Measurements from ENCODE around the gene DHX16. TPM values are rescaled to one million over a fixed set of nuclear protein-coding genes. Genes with fewer than 3 reads are reported as not detected.
A peak's percentile ranks its signal among the peaks of the same experiment; 100 is the strongest.

The DHX16 gene
- total and polyA plus RNA-seq, 2 of the 4 experiments (the other 2 are of a cell fraction) = 47.9 to 48.4 TPM

DNA sequence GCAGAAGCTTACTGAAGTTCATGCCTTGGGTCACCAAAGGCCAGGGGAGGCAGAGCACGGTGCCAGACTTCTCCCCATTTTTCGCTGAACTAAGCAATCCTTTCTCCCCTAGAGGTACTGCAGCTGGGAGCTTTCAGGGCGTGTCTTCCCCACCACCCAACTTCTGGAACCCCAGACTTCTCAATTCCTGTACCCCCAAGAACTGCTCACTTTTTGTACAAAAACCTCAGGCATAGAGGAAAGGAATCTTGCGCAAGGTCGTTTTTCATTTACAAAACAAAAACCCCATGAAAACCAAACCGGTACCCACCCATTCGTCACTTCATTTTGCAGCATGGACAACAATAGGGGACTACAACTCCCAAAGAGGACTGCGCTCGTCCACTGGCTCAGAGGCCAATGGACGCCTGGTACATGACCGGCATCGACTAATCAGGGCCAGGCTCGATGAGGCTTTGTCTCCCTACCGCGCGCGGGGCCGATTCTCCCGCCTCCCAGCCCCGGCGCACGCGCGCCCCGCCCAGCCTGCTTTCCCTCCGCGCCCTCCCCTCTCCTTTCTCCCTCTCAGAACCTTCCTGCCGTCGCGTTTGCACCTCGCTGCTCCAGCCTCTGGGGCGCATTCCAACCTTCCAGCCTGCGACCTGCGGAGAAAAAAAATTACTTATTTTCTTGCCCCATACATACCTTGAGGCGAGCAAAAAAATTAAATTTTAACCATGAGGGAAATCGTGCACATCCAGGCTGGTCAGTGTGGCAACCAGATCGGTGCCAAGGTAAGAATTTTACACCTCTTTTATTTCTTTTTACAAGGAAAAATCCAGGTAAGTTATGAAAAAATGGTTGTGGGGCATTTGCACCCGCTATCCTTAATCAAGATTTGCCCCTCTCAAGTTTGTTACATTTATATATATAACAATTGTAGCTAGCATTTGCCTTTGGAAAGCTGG is 47.3 kb upstream of the DHX16 start, which contains the start of gene TUBB:
Gene TUBB (plus strand): TSS at position 562 of the 947 bp plus-strand sequence. CDS start 155 bp downstream, at position 717.
- DNase-seq (peak; percentile 97), ATAC-seq (ENCODE audit: low read depth) (peak; percentile 71)
- peak within 1 kb of the TSS; percentile 97 for H3K9ac ChIP-seq (ENCODE audit: low read depth, low read length)
- H4K20me1 ChIP-seq (ENCODE audit: insufficient read depth, low read length) = peaks cover 37% of the 10 kb centered on the region
- H3K36me3 ChIP-seq (ENCODE audit: control insufficient read depth, insufficient read depth, low read length) = peaks cover 29% of the 10 kb centered on the region
- ChIA-PET CTCF (interaction anchor here (0.6 kb wide), 1 partner anchor 88 kb away, joined by 7 read pairs; no protein-coding TSS in a partner anchor), POLR2A (ENCODE audit: unreplicated experiment) (interaction anchor here (0.6 to 1.3 kb wide), 3 partner anchors 37 to 1357 kb away, joined by 4 to 6 read pairs (median 6); no protein-coding TSS in a partner anchor)
- no TSS peak for BruUV-seq (replicated peaks)
- peak within 1 kb of the TSS; percentile 97 for H4K91ac ChIP-seq (ENCODE audit: insufficient read depth, low read depth, low read length)
- peaks cover 5% of the 10 kb centered on the region for H3K9me1 ChIP-seq (ENCODE audit: insufficient read depth, low read length)
- peak within 1 kb of the TSS; percentile 93 for H4K5ac ChIP-seq (ENCODE audit: low read depth, low read length)
- peak within 1 kb of the TSS; percentile 68 for H3K4me3 ChIP-seq (ENCODE audit: insufficient read depth, low read depth, low read length)
- peak within 1 kb of the TSS; percentile 88 for H2BK120ac ChIP-seq (ENCODE audit: low read depth, low read length)
- in situ Hi-C loops (cut with MboI; ENCODE audit: low sequenced_read_pairs) (loop anchor here (5.0 kb wide), 1 partner anchor 38 kb away; no protein-coding TSS in a partner anchor), dilution Hi-C loops (cut with HindIII; ENCODE audit: low sequenced_read_pairs, unreplicated experiment) (no loop called here), intact Hi-C loops (cut with micrococcal nuclease) (loop anchor here (2.0 kb wide), 1 partner anchor 103 kb away; the partner anchor contains the start of genes MRPS18B and PPP1R10)
- H2BK5ac ChIP-seq (ENCODE audit: low read depth, low read length, poor library complexity, severe bottlenecking) = peak within 1 kb of the TSS; percentile 91
- H3K27me3 ChIP-seq (ENCODE audit: control insufficient read depth, insufficient read depth, low read length) = no peaks in the 10 kb centered on the region
- peak within 1 kb of the TSS; percentile 98 for H3K14ac ChIP-seq (replicated peaks; ENCODE audit: low read depth, low read length)
- WGBS, 2 experiments (ENCODE audit: extremely low coverage in 2 of 2, insufficient read length in 1 of 2) = 0% methylated on average over 12 of the region's 38 CpGs; no CpG with 5 or more reads in 1 of the 2 experiments
- no peaks in the 10 kb centered on the region for H3K9me3 ChIP-seq (ENCODE audit: control insufficient read depth, insufficient read depth, low read length)
- H4K8ac ChIP-seq (ENCODE audit: low read depth in 2 of 2, low read length in 2 of 2) = peak within 1 kb of the TSS; percentile 93 to 96
- H3K18ac ChIP-seq (ENCODE audit: low read depth, low read length) = peak within 1 kb of the TSS; percentile 65
- peak within 1 kb of the TSS; percentile 83; the same call in 2 of the 3 replicates for H2BK15ac ChIP-seq (ENCODE audit: low read depth, low read length)
- H2BK20ac ChIP-seq (ENCODE audit: low read depth, low read length) = peak within 1 kb of the TSS; percentile 65
- H3K56ac ChIP-seq (ENCODE audit: extremely low read depth, insufficient read depth, low read length) = peak within 1 kb of the TSS; percentile 100
- peak within 1 kb of the TSS; percentile 85 for H3K23ac ChIP-seq (ENCODE audit: low read depth, low read length)
- peaks cover 4% of the 10 kb centered on the region for H3K4me1 ChIP-seq (ENCODE audit: control insufficient read depth, insufficient read depth, low read length)
- H2AK9ac ChIP-seq (replicated peaks; ENCODE audit: low read depth, low read length, poor library complexity) = peak within 1 kb of the TSS; percentile 99
- peak within 1 kb of the TSS; percentile 96 for H2AK5ac ChIP-seq (ENCODE audit: low read depth, low read length)
- H3K79me1 ChIP-seq (ENCODE audit: low read depth in 1 of 2, low read length in 2 of 2) = peaks cover 18 to 39% of the 10 kb centered on the region in 2 experiments
- H2AFZ ChIP-seq (replicated peaks; ENCODE audit: low read length, poor library complexity) = peak within 1 kb of the TSS; percentile 51
- H3K4ac ChIP-seq (ENCODE audit: low read depth, low read length) = peak within 1 kb of the TSS; percentile 97
- peak within 1 kb of the TSS; percentile 95 for H3K4me2 ChIP-seq (ENCODE audit: low read depth, low read length)
- H3K27ac ChIP-seq (ENCODE audit: insufficient read depth, low read length) = peak within 1 kb of the TSS; percentile 98
- TF ChIP-seq, protein P1, sequence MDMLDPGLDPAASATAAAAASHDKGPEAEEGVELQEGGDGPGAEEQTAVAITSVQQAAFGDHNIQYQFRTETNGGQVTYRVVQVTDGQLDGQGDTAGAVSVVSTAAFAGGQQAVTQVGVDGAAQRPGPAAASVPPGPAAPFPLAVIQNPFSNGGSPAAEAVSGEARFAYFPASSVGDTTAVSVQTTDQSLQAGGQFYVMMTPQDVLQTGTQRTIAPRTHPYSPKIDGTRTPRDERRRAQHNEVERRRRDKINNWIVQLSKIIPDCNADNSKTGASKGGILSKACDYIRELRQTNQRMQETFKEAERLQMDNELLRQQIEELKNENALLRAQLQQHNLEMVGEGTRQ (IDR thresholded peaks at IDR 0.05; ENCODE audit: low read depth, low read length) = peak; percentile 77
- TF ChIP-seq RAD21 (IDR thresholded peaks at IDR 0.05; ENCODE audit: low read length) (no peak), SMC3 (IDR thresholded peaks at IDR 0.05; ENCODE audit: low read depth, low read length) (no peak), RCOR1 (IDR thresholded peaks at IDR 0.05; ENCODE audit: insufficient replicate concordance, low read length) (no peak), BHLHE40 (IDR thresholded peaks at IDR 0.05; ENCODE audit: low read depth, low read length) (peak; percentile 32; the same call in 1 of the 2 replicates), RFX5 (IDR thresholded peaks at IDR 0.05; ENCODE audit: low read depth, low read length) (no peak; the same call in 1 of the 2 replicates), NFE2L2 (IDR thresholded peaks at IDR 0.05; ENCODE audit: low read depth, low read length) (no peak), FOS (IDR thresholded peaks at IDR 0.05; ENCODE audit: low read depth, low read length) (no peak), MXI1 (IDR thresholded peaks at IDR 0.05; ENCODE audit: borderline replicate concordance, low read depth, low read length) (peak; percentile 75; the same call in 1 of the 2 replicates), CHD1 (IDR thresholded peaks at IDR 0.05; ENCODE audit: low read depth, low read length) (no peak), POLR2A (IDR thresholded peaks at IDR 0.05; ENCODE audit: low read depth, low read length) (peak; percentile 95)
- TF ChIP-seq, protein P2, sequence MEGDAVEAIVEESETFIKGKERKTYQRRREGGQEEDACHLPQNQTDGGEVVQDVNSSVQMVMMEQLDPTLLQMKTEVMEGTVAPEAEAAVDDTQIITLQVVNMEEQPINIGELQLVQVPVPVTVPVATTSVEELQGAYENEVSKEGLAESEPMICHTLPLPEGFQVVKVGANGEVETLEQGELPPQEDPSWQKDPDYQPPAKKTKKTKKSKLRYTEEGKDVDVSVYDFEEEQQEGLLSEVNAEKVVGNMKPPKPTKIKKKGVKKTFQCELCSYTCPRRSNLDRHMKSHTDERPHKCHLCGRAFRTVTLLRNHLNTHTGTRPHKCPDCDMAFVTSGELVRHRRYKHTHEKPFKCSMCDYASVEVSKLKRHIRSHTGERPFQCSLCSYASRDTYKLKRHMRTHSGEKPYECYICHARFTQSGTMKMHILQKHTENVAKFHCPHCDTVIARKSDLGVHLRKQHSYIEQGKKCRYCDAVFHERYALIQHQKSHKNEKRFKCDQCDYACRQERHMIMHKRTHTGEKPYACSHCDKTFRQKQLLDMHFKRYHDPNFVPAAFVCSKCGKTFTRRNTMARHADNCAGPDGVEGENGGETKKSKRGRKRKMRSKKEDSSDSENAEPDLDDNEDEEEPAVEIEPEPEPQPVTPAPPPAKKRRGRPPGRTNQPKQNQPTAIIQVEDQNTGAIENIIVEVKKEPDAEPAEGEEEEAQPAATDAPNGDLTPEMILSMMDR (conservative IDR thresholded peaks at IDR 0.05; ENCODE audit: low read depth, low read length) = no peak

Measured in IMR-90 (cell line).